GM18508 (cell line): ENCODE data around the gene FBXL16.
"Not testable (repeated sequence)": the region's sequence is repeated elsewhere in the genome, so short reads cannot be mapped to it uniquely, and the experiment has no call there.

Source experiments
- ATAC-seq: cut with Tn5 transposase; IDR thresholded peaks from one replicate; pipeline ENCODE4 v1.9.1; 2021; ENCODE audit warnings: moderate number of reproducible peaks; ENCODE audit not compliant: insufficient read depth, unreplicated experiment

The FBXL16 gene

GRCh38 chr16:724188-725040, 18.8 kb upstream of the FBXL16 start:
- ATAC-seq, result no peak

GRCh38 chr16:723695-724094, 18.1 kb upstream of the FBXL16 start:
- no peak for ATAC-seq

GRCh38 chr16:722835-723633, 17.4 kb upstream of the FBXL16 start:
- ATAC-seq, result no peak

DNA sequence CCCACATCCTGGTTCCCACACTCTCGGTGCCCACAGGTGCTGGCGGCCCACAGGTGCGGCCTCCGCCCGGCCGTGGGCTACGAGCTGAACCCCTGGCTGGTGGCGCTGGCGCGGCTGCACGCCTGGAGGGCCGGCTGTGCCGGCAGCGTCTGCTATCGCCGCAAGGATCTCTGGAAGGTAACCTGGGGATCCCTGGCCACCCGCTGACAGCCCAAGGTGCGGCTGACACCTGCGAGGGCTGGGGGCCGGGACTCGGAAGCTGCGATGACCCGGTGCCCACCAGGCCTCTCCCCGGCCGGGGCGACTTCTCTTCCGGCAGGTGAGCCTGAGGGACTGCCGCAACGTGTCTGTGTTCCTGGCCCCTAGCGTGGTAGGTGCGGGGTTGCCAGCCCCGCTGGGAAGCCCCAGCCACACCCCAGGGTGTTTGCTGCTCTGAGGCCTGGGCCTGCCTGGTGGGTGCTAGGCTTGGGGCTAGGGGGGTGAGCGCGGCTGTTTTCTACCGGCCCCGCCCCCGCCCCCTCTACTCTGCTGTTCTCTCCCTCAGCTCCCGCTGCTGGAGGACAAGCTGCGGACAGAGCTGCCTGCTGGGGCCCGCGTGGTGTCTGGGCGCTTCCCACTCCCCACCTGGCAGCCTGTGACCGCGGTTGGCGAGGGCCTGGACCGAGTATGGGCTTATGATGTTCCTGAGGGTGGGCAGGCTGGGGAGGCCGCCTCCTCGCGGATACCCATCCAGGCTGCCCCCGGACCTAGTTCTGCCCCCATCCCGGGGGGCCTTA, 16.4 kb upstream of the FBXL16 start:
- no peak for ATAC-seq

DNA sequence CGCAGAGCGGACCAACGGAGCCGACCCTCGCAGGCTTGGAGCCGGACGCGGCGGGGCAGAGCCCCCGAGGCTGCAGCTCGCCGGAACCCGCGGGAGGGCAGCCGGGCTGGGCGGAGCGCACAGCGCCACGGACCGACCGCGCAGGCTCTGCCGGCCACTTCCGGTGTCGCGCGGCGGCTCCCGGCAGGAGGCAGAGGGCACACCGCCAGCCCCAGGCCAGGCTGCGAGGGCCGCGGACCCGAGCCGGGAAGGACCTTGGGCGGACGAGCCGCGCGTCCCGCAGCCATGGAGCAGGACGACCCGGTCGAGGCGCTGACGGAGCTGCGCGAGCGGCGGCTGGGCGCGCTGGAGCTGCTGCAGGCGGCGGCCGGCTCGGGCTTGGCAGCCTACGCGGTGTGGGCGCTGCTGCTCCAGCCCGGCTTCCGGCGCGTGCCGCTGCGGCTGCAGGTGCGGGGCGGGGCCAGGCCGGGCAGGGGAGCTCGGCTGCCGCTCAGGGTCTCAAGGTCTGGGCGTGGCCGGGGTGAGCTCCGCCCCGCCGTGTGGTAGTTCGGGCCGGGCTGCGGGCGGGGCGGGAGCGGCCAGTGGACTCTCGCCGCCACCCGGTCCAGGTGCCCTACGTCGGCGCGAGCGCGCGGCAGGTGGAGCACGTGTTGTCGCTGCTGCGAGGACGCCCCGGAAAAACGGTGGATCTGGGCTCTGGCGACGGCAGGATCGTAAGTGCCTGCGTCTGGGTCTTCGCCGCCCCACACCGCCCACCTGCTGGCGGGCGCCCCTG, 15.6 kb upstream of the FBXL16 start, which contains the start of gene ANTKMT:
ANTKMT (plus strand) TSS at position 157 of the 775 bp plus-strand sequence; CDS start at position 286, 129 bp downstream.
- ATAC-seq, result no peak

DNA sequence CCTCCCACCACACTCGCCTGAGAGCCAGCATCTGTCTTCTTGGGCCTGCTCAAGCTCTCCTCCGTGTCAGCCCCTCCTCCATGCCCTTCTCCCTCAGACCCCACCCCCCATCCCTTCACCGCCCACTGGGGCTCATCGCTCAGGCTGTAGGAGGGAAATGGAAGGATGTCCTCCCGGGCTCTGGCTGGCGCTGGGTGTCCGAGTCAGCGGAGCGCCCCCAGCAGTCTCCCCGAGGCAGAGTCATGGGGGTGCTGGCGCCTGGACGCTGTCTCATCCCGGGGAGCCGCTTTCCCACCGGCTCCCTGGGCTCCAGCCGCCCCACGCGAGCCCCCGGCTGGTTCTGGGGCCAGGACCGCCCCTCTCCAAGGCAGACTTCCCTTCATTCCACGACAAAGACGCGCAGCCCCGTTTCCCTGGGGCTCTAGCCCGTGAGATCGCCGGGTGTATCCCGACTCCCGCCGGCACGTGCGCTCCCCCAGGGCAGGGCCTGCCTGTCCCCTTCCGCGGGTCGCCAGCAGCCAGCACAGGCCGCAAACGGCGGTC, 14.9 kb upstream of the FBXL16 start:
- no peak for ATAC-seq

DNA sequence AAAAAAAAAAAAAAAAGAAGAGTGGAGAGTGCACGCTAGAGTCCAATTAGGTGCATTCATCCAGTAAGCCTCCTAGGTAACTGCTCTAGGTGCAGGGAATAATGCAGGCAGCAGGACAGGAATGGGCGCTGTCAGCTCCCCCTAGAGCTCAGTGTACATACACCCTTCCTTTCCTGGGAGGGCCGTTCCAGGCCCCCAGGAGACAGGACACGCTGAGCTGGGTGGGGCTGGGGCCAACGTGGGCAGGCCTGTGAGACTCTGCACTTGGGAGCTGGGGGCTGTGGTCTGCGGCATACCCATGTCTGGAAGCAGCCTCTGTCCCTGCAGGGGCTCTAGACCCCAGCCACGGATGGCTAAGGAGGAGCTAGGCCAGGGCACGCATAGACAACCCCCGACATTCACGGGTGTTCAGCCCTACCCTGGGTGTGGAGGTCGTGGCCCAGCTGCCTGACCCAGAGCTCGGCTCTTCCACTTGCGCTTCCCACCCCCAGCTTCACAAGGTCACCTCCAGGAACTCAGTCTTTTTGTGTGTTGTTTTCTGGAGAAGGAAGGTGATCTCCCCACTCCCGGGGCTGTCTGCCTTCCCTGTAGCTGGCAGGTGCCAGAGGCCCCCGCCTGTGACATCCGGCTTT, 14.3 kb upstream of the FBXL16 start:
- no peak for ATAC-seq

DNA sequence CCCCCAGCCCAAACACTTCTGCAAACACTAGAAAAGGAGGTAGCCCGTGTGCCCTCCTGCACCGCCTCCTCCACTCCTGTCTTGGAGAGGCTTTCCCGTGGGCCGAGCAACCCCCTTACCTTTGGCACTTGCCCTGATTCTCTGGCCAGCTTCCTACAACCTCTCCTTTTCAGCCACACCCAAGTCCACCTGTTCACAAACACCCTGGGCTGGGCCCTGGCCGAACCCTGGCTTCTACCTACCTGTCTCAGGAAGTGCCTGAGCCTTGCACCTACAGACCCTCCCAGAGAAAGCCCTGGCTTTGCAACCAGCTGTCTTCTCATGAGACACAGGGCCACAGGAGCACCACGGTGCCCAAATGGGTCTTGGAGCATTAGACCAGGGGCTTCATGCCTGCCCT, 13.3 kb upstream of the FBXL16 start:
- ATAC-seq, result no peak

GRCh38 chr16:718389-718788, 12.8 kb upstream of the FBXL16 start:
- no peak for ATAC-seq

DNA sequence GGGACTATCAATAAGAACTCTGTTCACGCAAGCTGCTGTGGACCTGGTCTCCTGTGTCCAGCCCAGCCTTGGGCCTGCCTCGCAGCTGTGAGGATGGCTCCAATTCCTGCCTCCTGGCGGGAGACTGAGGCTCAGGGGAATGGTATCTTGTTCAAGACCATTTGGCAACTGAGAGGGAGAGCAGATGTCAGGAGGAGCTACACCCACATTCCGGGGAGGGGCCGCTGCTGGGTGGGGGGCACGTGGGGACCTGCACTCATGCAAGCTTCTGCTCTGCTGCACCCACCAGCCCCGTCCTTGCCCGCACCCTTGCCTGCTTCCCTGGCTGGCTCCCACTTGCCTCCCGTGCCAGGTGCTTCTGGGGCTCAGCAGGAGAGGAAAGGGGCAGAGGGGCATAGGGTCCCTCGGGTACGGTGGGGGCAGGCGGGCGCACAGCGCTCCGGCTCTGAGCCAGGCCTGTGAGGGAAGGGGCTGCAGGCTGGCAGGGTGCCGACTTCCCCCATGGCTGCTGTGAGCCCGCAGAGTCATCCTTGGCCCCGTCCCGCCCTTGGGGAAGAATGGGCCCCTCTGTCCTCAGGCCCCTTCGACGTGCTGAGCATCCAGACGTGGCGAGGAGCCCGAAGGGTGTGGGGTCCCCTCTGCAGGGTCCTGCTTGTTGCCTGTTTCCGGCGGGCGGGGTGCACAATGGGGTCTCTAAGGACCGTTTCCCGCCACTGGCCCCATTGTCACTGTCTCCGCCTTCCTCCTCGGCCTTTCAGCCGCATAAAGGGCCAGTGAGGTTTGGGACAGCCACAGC, 12.0 kb upstream of the FBXL16 start:
- ATAC-seq, result no peak

DNA sequence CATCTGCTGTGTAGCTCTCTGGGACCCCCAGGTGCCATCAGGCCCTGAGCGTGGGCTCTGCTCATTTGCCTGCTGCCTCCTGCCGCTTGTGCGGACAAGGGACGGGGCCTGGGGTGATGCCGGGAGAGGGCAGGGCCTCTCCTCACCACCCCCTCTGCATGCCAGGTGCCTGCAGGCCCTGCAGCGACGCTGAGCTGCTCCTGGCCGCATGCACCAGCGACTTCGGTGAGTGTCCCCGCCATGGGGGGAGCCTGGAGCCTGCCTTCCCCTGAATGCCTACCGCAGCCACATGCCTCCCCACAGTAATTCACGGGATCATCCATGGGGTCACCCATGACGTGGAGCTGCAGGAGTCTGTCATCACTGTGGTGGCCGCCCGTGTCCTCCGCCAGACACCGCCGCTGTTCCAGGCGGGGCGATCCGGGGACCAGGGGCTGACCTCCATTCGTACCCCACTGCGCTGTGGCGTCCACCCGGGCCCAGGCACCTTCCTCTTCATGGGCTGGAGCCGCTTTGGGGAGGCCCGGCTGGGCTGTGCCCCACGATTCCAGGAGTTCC, 11.2 kb upstream of the FBXL16 start:
- no peak for ATAC-seq

DNA sequence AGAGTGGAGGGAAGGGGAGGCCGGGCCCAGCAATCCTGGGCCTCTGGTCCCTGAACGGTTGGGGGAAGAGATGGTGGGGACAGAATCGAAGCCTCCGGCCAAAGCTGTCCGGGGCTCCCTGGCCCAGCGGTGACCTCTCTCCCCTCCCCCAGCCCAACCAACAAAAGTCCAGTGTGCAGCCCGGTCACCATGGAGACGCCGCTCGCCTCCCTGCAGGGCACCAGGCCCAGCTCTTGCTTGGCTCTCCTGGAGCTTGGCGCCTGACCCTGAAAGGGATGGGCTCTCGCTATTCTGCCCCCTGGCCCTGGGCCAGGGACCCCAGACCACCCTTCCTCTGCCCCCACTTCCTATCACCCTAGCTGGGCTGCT, 10.6 kb upstream of the FBXL16 start:
- no peak for ATAC-seq

GRCh38 chr16:715477-716199, 10.0 kb upstream of the FBXL16 start:
- no peak for ATAC-seq

DNA sequence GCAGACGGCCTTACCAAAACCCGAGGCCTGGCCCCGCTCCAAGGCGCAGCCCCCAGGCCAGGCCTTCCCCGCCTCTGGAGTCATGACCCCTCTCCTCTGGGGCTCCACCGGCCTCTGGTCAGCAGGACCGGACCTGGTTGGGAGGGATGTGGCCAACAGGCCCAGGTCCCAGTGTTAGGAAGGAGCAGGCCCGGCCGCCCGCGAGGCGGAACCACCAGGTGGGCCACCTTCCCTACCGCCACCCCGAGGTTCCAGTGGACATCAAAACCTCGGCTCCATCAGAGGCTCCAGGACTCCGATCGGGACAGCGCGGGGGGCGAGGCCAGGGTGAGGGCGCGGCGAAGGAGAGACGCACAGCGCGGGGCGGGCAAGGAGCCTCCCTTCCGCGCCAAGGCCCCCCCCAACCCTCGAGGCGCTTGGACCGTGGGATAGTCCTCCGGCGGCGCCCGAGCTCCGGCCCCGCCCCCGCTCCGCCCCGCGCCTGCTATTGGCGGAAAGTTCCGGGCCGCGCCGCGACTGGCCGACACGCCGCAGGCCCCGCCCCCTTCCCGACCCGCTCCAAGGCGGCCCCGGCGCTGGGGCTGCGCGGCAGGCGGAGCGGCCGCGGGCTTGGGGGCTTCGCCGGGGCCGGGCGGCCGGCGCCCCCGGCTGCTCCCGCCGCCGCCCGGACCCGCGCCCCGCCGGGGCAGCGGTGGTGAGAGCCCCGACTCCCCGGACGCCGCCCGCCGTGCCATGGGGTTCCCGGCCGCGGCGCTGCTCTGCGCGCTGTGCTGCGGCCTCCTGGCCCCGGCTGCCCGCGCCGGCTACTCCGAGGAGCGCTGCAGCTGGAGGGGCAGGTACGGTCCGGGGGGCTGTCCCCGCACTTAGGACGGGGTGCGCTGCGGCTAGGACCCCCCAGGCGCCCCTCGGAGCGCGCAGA, 9.2 kb upstream of the FBXL16 start, which contains the start of gene METRN:
METRN (plus strand) TSS at position 561 of the 919 bp plus-strand sequence; CDS start at position 733, 172 bp downstream.
- ATAC-seq, result no peak

- ATAC-seq, result no peak
Observed at GRCh38 chr16:714079-714478, 8.5 kb upstream of the FBXL16 start.

DNA sequence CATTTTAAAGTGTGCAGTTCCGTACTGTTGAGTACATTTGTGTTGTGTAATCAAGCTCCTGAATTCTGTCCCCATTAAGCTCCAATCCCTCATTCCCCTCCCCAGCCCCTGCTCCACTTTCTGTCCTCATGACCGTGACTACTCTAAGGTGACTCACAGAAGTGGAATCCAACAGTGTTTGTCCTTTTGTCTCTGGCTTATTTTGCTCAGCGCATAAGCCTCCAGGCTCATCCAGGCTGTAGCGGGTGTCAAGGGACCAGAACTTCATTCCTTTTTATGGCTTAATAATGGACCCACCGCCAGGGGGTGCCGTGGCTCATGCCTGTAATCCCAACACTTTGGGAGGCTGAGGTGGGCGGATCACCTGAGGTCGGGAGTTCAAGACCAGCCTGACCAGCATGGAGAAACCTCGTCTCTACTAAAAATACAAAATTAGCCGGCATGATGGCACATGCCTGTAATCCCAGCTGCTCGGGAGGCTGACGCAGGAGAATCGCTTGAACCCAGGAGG, 7.2 kb upstream of the FBXL16 start:
- ATAC-seq, result not testable (repeated sequence)
